K562 (cell line): ENCODE data around the gene DENND6B. TPM values are rescaled to one million over a fixed set of nuclear protein-coding genes. Genes with fewer than 3 reads are reported as not detected.

ENCODE experiments used
- C11orf30 ChIP-seq: fragments of 450-650 bp; IDR thresholded peaks from 2 replicates; pipeline ENCODE4 v1.6.1; 2016; ENCODE audit warnings: low read depth, mild to moderate bottlenecking
- ELF1 ChIP-seq: fragments of 200-800 bp; sonication (Bioruptor generic); IDR thresholded peaks from 2 replicates; pipeline ENCODE4 v1.6.1; 2016; ENCODE audit warnings: missing genetic modification characterization, missing compliant biosample characterization
- NFIC ChIP-seq: fragments of 450-650 bp; IDR thresholded peaks from 2 replicates; pipeline ENCODE4 v1.6.1; 2017; ENCODE audit warnings: mild to moderate bottlenecking, inconsistent platforms
- PHTF2 ChIP-seq: fragments of 250-450 bp; sonication (Bioruptor Pico); IDR thresholded peaks from 2 replicates; pipeline ENCODE4 v1.5.0; 2021; ENCODE audit warnings: mild to moderate bottlenecking
- STAT5A ChIP-seq: IDR thresholded peaks from 2 replicates; pipeline ENCODE4 v1.6.1; 2012; ENCODE audit warnings: low read length, inconsistent platforms, borderline replicate concordance
- TCFL5 ChIP-seq: fragments of 250-450 bp; sonication (Bioruptor Pico); conservative IDR thresholded peaks from 2 replicates; pipeline ENCODE4 v1.6.1; 2021; ENCODE audit warnings: mild to moderate bottlenecking, moderate library complexity, matching md5 sums
- ZNF695 ChIP-seq: fragments of 450-650 bp; formaldehyde crosslinking; IDR thresholded peaks from 2 replicates; pipeline ENCODE4 v1.4.0; 2020; ENCODE audit warnings: mild to moderate bottlenecking, moderate library complexity
- ZZZ3 ChIP-seq: fragments of 450-650 bp; IDR thresholded peaks from 2 replicates; pipeline ENCODE4 v1.6.1; 2016; ENCODE audit warnings: antibody characterized with exemption, mild to moderate bottlenecking, moderate library complexity
- polyA plus RNA-seq, 8 experiments: library from polyadenylated mRNA; depleted of rRNA in 4 of 8; stranded (reverse) in 5 of 8; unstranded in 3 of 8; fragments of >200 nt; fragmentation: Nextera tagmentation in 2 of 8; fragmentation: Illumina TruSeq in 1 of 8; extraction: Ambion mirVana in 2 of 8; extraction: Trizol in 1 of 8; gene quantifications; 2 replicates each; pipeline versions ENCODE4 v1.2.1 to v1.2.3, GENCODE V29; 2011 to 2014; ENCODE audit warnings: inconsistent platforms in 1 of 8, missing spikeins in 1 of 8
- total RNA-seq, 7 experiments: library from RNA; depleted of rRNA in 6 of 7; stranded (reverse); fragments of >200 nt in 6 of 7; fragmentation: Illumina TruSeq in 2 of 7; extraction: Trizol in 2 of 7; gene quantifications; 2 replicates each; pipeline versions ENCODE4 v1.2.1 to v1.2.3, GENCODE V29; 2011 to 2021; ENCODE audit warnings: low replicate concordance in 1 of 7
- TF ChIP-seq, protein P1 (sequence below): sonication (generic); formaldehyde crosslinking; IDR thresholded peaks from 2 replicates; pipeline ENCODE4 v1.9.0; 2022; ENCODE audit warnings: mild to moderate bottlenecking, missing genetic modification reagents
- TF ChIP-seq, protein P2 (sequence below): fragments of 250-450 bp; sonication (Bioruptor Pico); IDR thresholded peaks from 2 replicates; pipeline ENCODE4 v1.5.0; 2020; ENCODE audit warnings: mild to moderate bottlenecking, borderline replicate concordance
- TF ChIP-seq, protein P3 (sequence below): sonication (generic); formaldehyde crosslinking; IDR thresholded peaks from 2 replicates; pipeline ENCODE4 v1.8.0; 2022; ENCODE audit warnings: mild to moderate bottlenecking, missing genetic modification reagents

DENND6B gene
- total and polyA plus RNA-seq, 9 of the 15 experiments (the other 6 are each of a cell fraction or from before 2014, with no cell fraction given), result 0.07 to 3.7 (median 1.5) TPM

DNA sequence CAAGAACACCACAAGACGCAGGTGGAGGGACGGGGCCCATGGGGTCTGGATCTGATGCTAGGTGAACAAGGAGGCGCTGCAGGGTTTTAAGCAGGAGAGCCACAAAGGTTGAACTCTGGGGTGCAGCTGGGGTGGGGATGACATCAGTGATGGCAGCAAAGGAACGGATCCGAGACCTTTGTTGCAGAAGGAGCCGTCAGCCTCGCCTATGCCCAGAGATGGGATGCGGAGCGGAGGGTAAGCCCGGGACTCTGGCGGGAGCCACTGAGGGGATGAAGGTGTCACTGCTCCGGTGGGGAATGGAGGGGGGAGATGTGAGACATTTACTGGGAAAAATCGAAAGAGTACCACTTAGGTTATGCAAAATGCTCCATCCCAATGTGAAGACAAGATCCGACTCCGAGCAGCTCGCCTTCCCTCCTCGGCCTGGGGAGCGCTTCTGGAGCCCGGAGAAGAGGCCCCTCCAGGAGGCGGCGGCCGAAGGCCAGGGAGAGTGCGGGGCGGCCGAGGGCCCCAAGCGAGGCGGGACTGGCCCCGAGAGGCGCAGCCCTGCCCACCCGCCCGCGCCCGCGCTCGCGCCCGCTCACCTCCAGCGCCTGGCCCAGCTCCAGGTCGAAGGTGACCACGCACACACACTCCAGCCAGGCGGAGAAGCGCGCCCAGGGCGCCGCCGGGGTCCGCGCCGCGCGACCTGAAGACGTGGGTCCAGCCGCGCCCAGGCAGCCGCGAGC, 422 bp downstream of the DENND6B start (continued):
- TF ChIP-seq PHTF2 (CRISPR knock-in tag) (no peak), TCFL5 (CRISPR knock-in tag) (no peak), STAT5A (no peak), C11orf30 (no peak), NFIC (peak; percentile 29; the same call in 1 of the 2 replicates), ZNF695 (CRISPR knock-in tag) (no peak), ELF1 (no peak), ZZZ3 (no peak)
- TF ChIP-seq, protein P1, sequence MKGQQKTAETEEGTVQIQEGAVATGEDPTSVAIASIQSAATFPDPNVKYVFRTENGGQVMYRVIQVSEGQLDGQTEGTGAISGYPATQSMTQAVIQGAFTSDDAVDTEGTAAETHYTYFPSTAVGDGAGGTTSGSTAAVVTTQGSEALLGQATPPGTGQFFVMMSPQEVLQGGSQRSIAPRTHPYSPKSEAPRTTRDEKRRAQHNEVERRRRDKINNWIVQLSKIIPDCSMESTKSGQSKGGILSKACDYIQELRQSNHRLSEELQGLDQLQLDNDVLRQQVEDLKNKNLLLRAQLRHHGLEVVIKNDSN (CRISPR knock-in tag), result no peak
- TF ChIP-seq, protein P2, sequence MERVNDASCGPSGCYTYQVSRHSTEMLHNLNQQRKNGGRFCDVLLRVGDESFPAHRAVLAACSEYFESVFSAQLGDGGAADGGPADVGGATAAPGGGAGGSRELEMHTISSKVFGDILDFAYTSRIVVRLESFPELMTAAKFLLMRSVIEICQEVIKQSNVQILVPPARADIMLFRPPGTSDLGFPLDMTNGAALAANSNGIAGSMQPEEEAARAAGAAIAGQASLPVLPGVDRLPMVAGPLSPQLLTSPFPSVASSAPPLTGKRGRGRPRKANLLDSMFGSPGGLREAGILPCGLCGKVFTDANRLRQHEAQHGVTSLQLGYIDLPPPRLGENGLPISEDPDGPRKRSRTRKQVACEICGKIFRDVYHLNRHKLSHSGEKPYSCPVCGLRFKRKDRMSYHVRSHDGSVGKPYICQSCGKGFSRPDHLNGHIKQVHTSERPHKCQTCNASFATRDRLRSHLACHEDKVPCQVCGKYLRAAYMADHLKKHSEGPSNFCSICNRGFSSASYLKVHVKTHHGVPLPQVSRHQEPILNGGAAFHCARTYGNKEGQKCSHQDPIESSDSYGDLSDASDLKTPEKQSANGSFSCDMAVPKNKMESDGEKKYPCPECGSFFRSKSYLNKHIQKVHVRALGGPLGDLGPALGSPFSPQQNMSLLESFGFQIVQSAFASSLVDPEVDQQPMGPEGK, result no peak
- TF ChIP-seq, protein P3, sequence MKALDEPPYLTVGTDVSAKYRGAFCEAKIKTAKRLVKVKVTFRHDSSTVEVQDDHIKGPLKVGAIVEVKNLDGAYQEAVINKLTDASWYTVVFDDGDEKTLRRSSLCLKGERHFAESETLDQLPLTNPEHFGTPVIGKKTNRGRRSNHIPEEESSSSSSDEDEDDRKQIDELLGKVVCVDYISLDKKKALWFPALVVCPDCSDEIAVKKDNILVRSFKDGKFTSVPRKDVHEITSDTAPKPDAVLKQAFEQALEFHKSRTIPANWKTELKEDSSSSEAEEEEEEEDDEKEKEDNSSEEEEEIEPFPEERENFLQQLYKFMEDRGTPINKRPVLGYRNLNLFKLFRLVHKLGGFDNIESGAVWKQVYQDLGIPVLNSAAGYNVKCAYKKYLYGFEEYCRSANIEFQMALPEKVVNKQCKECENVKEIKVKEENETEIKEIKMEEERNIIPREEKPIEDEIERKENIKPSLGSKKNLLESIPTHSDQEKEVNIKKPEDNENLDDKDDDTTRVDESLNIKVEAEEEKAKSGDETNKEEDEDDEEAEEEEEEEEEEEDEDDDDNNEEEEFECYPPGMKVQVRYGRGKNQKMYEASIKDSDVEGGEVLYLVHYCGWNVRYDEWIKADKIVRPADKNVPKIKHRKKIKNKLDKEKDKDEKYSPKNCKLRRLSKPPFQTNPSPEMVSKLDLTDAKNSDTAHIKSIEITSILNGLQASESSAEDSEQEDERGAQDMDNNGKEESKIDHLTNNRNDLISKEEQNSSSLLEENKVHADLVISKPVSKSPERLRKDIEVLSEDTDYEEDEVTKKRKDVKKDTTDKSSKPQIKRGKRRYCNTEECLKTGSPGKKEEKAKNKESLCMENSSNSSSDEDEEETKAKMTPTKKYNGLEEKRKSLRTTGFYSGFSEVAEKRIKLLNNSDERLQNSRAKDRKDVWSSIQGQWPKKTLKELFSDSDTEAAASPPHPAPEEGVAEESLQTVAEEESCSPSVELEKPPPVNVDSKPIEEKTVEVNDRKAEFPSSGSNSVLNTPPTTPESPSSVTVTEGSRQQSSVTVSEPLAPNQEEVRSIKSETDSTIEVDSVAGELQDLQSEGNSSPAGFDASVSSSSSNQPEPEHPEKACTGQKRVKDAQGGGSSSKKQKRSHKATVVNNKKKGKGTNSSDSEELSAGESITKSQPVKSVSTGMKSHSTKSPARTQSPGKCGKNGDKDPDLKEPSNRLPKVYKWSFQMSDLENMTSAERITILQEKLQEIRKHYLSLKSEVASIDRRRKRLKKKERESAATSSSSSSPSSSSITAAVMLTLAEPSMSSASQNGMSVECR (CRISPR knock-in tag), result no peak
